HG02642 (cell line): ENCODE data around the gene ANAPC13.

Experiments
- ATAC-seq: cut with Tn5 transposase; IDR thresholded peaks from one replicate; pipeline ENCODE4 v1.9.1; 2021; ENCODE audit warnings: mild to moderate bottlenecking; ENCODE audit not compliant: unreplicated experiment, poor library complexity

The ANAPC13 gene

DNA sequence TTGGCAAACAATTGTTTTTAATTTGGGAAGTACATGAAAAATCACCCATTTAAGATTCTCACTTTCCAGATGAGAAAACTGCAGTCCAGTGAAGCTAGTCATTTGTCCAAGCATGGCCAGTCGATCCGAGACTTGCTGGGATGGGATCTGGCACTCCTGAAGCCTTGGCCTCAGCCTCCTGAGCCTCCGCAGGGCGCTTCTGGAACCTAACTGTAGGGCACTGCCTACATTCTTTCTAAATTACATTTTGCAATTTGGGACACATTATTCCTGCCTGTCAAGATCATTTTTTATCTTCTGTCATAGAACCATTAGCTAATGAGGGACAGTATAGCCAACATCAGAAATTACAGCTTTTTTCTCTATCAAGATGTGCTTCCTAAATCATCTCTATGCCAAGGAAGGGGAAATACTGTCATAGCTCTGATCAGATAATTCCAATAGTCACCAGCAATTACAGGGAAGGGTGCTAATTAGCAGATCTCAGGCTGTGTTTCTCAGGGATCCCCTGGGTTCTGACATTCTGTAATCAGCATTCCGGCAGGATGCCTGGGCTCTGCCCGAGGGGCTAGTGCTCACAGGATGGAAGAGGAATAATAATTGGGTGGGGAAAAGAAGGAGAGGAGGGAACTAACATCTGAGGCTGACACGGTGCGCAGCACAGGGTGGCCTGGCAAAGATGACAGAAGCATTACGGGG is 28.3 kb downstream of the ANAPC13 start:
- no peak for ATAC-seq

GRCh38 chr3:134453631-134454030 is 32.2 kb downstream of the ANAPC13 start:
- no peak for ATAC-seq

GRCh38 chr3:134449951-134450350 is 35.8 kb downstream of the ANAPC13 start:
- no peak for ATAC-seq

DNA sequence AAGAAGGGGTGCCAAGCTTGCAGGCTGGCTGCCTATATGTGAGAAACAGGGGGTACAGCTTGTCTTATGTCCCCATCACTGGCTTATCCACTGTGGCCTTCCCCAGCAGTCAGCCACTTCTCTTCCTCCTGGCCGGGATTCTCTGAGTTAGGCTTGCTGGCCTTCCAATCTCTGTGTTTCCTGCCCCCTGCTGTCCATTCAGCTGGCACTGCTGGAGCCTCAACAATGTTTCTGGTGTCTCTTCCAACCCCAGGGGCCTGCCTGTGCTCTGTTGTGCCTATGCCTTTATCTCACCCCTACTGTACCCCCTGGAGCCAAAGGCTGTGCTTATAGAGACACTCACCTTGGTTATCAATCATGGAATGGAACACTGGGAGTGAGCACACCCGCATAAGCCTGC is 36.5 kb downstream of the ANAPC13 start:
- no peak for ATAC-seq

DNA sequence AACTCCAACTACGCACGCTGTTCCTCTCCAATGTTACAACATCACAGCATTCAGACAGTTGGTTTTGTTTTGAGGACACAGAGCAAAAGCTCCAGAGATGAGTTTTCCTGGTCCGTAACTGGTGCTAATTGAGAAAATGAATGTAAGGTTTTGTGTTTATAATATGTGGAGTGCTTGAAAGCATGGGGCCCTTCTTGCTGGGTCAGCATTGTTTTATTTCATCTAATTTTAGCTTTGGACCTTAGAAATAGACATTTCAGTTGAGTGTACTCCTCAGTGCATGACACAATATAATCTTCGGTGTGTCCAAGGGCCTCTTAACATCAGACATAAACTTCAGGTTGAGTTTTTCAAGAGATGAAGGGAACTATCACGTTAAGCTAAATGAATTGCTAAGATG is 37.1 kb downstream of the ANAPC13 start:
- no peak for ATAC-seq

- ATAC-seq: no peak
Observed at GRCh38 chr3:134447351-134447750, 38.4 kb downstream of the ANAPC13 start.

DNA sequence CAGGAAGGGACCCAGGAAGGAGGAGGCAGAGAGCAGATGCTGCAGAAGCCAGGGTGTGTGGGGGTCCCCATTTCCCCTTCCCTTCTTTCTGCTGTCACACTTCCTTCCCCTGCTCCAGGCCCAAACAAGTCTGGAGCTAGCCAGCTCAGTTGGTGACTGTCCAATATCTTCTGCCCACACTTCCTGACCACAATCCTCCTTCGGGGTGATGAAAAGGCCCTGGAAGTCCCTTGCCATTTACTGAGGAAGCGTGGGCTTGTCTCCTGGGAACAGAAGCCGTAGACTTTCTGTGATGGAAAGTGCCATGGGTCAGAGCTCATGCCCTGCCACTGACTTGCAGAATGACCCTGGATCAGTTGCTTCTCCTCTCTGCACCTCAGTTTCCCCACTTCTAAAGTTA is 39.0 kb downstream of the ANAPC13 start:
- no peak for ATAC-seq

GRCh38 chr3:134445636-134446035 is 40.1 kb downstream of the ANAPC13 start:
- no peak for ATAC-seq

DNA sequence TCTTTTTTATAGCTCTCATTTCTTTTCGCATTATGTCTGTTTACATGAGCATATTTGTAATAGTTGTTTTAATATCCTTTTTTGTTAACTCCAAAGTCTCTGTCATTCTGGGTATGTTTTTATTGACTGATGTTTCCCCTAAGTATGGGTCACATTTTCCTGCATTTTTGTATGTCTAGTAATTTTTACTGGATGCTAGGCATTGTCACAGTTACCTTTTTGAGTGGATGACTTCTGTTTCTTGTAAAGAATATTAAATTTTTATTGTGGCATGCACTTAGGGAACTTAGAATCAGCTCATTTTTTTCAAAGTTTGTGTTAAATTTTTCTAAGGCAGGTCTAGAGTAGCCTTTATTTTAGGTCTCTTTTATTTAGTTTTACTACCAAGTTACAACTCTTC is 40.7 kb downstream of the ANAPC13 start:
- no peak for ATAC-seq

DNA sequence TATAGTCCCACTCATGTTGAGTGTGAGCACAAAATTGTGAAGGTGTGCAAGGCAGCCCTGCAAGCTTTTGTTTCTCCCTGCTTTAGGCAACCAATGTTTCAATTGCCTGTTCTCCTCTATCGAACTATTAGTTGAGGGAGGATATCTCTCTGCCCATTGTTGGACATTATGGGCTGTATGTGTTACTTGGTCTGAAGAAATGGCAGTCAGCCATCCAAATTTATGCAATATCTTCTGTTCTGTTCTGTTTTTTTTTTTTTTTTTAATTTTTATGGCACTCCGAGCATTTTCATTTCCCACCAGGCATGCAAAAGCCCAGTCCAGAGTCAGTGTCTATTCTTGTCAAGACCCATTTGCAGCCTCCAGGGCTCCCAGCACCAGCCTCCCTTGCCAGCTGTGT is 44.0 kb downstream of the ANAPC13 start:
- ATAC-seq: no peak

GRCh38 chr3:134441321-134441720 is 44.5 kb downstream of the ANAPC13 start:
- ATAC-seq: no peak

DNA sequence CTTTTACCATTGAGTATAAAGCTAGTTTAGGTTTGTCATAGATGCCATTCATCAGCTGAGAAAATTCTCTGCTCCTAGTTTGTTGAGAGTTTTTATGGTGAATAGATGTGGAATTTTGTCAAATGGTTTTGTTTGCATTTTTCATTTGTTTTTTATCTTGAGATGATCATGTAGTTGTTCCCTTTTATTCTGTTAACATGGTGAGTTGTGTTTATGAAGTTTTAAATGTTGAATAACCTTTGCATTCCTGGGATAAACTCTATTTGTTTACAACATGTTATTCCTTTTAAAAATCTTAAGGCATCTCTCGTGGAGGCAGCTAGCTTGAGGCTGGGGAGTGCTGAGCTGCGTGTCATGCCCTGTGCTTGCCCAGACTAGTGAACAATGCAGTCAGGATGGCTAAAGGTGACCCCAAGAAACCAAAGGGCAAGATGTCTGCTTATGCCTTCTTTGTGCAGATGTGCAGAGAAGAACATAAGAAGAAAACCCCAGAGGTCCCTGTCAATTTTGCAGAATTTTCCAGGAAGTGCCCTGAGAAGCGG is 48.5 kb downstream of the ANAPC13 start:
- ATAC-seq: no peak

DNA sequence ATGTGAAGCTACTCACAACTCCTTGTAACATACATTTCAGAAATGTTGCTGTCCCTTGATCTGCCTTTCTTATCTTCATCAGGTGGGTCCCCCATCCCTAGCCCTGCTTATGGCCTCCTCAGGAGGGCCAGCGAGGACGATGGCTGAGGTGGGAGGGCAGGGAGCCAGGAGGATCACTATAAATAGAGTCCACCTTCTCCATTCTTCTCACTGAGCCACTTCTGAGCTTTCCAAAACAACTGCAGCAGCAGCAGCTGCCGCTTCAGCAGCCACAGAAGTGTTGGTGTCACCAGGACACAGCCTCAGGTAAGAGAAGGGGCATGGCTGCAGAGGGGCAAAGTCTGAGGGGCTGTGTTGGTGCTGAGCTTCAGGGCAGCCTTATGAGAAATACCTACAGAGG is 53.5 kb downstream of the ANAPC13 start:
- no peak for ATAC-seq

DNA sequence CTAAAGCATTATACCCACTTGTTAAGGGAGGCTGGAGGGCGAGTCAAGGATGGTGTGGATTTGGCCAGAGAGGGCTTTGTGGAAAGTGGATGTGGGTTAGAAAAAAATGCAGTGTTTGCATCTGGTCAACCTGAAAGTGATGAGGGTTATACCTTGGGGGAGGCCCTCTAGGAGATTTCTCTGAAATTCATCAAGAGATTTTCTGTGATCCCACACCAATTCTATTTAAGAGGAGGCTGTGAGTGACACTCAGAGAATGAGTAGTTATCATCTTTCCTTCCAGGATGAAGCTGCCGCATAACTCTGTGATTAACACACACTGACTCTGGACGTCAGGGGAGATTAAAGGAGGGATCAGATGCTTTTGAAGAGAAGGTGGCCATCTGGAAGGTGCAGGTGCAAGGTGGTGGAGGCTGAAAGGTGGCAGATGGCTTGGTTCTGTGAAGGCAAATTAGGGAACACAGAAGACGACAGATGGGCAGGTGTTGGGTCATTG is 54.8 kb downstream of the ANAPC13 start:
- peak; percentile 67 for ATAC-seq

- no peak for ATAC-seq
Observed at GRCh38 chr3:134430174-134430573, 55.6 kb downstream of the ANAPC13 start.

GRCh38 chr3:134428401-134428800 is 57.4 kb downstream of the ANAPC13 start:
- ATAC-seq: no peak
